HG03139 (cell line): ENCODE results near the gene NECTIN4.
"Not testable (repeated sequence)": the region's sequence is repeated elsewhere in the genome, so short reads cannot be mapped to it uniquely, and the experiment has no call there.

ENCODE experiments used
- ATAC-seq: cut with Tn5 transposase; IDR thresholded peaks from one replicate; pipeline ENCODE4 v1.9.1; 2021; ENCODE audit not compliant: unreplicated experiment

The NECTIN4 gene

DNA sequence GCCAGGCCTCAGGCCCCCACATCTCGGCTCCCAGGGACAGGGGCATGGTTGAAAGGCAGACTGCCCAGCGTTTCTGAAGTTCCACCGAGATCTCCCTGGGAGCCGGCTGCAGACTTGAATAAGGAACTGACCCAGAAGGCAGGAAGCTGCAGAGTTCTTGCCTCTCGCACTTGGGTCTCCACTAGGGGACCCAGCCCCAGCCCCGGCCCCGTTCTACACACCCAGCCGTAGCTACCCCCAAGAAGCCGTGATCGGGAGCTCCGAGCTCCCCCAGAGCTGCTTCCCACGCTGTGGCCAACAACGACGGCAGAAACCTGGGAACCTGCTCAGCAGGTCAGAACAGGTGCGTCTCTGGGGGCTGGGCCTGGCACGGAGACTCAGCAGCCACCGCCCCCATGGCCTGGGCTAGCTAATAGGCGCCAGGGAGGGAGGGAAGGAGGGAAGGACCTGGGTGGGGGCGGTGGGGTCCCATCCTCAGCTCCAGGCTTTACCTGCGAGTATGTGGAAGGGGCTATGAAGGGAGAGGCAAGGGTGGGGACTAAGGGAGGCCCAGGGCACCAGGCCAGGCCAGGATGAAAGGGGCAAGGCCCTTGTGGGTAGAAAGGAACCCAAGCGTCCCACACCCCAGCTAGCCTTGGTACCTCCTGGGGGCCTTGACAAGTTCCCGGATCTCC lies at the start of gene NECTIN4:
TSS of gene NECTIN4 (minus strand) at position 308 of the 674 bp plus-strand sequence. CDS start at position 46, 262 bp downstream.
- no peak for ATAC-seq

DNA sequence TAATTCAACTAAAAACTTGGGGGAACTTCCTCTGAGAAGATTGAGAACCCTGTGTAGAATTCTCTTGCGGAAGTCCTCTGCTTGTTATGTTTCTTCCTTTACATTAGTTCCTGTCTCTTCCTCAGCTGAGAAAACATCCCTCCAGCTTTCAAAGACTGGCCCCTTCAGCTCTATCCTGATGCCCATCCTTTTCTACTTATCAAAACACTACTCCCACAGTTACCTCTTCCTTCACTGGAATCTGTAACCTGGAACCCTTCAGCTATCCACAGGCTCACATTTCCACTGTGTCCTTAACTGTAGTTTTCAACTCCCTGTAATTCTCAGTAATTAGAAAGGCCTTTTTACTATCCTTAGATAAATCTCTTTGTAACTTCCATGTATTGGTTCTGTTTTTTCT lies 49.1 kb upstream of the NECTIN4 start:
- no peak for ATAC-seq

DNA sequence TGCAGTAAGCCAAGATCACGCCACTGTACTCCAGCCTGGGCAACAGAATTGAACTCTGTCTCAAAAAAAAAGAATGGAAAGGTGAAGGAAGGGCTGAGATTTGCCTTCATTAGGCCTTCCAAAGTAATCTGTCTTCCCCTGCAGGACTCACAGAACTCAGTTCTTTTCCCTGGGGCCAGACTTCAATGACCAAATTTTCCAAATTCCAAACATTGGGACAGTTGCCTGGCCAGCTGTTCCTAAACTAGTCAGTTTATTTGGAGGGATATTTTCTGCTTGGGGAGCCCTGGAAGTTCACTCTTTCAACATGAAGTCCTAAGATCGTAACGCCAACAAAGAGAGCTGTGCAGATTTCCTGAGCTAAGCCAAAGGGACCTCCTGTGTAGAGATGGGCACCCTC lies 48.5 kb upstream of the NECTIN4 start:
- no peak for ATAC-seq

DNA sequence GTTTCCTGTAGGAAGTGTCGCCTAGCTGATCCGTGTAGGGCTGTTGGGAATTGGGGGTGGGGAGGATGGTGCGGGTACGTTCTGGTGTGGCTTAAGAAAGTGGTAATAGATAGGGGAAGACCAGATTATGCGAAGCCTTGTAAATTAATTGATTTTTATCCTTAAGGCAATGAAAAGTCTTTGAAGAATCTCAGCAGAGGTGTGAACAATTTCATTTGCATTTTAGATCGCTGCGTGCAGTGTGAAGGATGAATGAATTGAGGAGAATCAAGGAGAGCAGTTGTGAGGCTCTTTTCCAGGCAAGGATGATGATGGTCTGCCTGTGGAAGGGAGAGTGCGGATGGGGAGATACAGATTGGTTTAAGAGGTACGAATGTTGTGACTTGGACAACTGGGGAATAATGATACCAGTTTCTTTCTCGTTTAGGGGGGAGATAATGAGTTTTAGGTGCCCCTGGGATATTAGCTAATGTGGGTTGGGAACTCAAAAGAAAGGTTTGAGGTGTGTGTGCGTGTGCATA lies 43.9 kb upstream of the NECTIN4 start:
- ATAC-seq: no peak

DNA sequence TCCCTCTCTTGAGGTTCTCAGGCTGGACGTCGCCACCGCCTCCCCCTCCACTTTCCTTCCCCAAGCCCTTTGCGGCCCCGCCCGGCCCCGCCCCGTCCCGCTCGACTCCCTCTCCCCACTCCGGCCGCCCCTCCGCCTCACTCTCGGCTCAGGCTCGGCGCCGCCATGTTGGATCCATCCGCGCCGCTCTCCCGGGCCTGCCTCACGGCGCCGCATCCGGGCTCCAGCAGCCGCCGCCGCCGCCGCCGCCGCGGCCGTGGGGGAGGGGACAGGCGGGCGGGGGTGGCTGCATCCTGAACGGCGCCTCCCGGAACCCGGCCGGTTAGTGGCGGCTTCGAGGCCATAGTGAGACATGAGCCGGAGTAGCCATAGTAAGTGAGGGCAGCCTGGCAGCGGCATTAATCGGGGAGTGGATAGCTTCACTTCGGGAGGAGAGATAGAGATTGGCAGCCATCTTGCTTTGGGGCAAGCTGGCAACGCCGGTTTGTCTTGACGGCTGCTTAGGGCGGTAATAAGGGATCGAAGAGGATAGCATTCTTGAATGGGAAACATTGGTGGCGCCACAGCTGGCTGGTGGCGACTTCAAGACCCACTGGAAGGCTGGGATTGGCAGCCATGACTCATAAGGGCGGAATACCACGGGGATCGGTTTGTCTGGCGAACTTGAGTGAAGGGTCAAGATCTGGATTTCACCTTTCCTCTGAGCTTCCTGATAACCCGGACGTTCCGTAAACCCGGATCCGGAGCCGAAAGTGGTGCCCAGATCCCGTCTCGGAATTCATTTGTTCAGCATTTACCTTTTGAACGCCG lies 43.3 kb upstream of the NECTIN4 start, which contains the start of gene DEDD:
TSS of gene DEDD (minus strand) at position 258 of the 810 bp plus-strand sequence. CDS start 8,205 bp downstream, outside the sequence.
- ATAC-seq: peak; percentile 90

DNA sequence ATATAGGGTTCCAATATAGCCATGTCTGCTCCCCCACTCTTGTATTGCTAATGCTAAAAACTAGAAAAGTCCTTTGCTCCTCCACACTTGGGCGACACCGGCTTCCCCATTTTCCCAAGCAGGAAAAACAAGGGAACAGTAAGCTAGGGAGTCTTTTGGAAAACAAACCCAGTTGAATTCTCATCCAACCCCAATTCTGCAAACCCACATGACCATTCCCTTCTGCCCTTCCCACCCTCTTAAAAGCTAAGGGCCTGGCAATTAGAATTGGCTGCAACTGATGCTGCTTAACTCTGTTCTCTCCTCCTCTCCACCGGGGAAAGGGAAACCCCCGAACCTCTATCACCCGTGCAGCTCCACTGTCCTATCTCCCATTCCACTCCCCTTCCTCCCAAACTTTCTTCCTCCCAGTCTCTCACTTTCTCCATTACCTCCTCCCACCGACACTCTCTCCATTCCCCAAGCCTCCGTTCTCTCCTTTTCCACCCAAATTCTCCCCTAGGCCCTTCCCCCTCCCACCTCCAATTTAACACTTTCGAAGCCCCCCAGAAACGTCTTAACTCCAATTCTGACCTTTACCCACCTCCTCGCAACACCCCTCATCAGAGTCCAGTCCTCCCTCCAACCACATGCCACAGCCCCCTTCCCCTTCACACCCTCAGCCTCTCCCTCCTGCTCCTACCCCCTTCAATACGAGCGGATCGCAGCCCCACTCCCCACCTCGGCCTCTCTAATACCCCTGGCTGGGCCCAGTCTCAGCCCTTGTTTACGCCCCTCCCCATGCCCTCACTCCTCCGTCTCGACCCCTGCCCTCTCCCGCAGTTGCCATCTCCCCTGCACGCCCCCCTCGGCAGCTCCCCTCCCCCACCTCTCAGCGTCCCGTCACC lies 42.4 kb upstream of the NECTIN4 start:
- ATAC-seq: no peak

DNA sequence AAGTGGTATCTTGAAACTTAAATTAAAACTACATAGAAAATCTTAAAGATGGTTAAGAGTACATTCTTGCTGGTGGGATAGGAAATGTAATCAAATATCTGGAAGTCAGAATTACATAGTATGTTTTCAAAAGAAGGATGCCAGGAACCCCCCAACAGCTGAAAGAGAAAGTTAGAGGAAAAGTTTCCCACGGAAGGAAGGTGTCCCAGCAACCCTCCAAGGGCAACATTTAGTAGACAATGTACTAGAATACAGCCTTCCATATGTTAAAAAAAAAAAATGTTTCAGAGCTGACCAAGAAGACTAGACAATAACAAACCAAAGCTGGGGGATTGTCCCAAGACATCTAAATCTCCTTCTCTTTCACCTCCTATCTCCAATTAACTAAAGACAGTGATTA lies 40.9 kb upstream of the NECTIN4 start:
- no peak for ATAC-seq

DNA sequence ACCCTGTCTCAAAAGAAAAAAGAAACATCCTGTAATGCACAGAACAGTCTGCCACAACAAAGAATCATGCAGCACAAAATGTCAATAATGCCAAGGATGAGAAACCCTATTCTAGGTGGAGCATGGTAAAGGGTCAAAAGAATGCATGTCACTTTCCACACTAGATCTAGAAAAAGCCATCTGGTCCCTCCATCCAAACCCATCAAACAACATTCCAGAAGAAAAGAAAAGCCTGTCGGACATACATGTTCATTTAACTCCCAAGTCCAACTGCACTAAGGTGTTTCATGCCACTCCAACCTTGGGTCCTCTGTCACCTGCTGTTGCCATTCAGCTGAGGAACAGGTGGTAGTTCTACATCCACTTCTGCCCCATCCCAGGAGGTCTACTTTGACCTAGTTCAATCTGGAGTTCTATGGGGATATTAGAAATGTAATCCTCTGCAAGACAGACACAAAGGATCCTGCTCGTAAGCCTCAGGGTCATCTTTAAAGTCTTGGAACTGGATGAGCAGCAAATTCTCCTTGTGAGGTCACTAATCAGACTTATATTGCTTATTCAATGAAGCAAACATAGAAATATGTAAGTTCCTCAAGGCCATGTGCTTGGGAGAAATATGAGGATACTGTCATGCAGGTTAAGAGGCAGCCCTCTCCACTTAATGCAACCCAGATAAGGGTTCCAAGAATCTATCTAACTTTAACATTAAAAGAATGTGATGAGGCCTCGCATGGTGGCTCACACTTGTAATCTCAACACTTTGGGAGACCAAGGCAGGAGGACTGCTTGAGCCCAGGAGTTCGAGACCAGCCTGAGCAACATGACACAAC lies 39.4 kb upstream of the NECTIN4 start:
- ATAC-seq: no peak

DNA sequence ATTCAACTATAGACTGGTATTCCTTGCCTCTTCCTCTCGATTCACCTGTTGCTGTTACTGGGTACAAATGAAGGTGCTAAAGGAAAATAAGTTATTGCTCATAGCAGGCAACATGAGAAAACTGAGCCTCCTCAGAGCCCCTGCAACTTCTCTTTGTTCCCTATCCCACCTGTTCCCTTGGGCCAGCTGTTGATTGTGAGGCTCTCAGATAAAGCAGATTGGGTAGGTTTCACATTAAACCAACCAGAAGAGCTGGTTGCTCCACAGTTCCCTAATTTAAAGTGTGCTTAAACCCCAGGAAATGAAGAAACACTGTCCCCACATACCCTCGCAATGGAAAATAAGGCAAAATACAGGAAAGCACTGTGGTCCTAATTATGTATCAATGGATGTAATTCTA lies 38.3 kb upstream of the NECTIN4 start:
- ATAC-seq: no peak

DNA sequence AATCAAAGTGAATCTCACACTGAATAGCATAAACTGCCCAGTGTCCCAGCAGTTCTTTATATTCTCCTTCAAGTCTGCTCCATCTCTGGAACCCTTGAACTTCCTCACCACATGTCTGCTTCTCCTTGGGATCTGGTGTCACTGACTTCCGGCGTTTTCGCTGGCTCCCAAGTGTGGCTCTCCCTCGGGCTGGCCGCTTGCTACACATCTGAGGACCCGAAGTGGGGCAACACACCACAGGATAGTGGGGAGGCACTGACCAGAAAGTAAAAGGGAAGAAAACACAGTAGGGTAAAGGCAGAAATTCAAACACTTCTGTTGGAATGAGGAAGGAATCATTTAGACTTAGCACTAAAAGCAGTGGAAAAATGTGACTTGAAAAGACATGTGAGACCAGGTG lies 33.6 kb upstream of the NECTIN4 start:
- no peak for ATAC-seq

DNA sequence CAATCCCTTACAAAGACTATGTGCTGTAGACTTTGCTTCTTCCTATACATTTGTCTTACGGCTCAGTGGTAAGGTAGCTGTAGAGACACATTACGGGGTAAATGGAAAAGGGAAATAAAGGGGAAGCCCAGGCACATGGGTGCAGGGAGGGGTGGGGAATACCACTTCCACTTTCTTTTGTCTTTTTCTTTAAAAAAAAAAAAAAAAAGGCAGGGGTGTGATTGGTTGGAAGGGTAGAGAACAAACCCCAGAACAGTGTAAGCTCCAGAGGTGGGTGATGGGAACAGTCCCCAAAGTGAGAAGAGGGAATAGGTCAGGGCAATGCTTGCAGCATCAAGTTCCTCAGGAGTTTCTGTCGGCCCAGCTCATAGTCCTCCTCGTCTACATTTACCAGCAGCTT lies 32.5 kb upstream of the NECTIN4 start:
- ATAC-seq: no peak

DNA sequence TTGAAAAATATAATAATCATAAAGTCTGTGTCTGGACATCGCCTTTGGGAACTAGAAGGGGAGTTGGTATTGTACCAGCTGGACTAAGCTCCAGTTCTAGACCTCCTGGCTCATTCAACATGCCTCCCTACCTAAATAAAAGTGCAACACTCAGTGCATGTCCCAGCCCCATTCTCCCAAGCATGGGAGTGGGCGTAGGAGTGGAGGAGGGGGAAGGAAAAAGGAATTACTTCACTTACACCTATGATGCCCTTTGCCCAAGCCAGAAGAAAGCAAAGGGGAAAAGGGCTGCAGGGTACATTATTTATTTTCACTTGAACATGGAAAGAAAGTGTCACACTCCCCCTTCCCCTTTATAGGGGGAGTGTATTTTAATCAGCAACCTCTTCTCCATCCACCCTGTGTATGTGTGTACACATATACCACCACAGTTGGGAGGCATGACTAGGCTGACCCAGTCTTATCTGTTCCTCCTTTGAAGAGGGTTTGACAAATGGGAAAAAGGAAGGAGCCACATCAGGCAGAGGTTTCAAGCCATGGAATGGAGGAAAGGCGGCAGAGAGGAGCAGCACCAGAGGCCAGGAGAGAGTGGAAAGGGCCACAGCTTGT lies 31.8 kb upstream of the NECTIN4 start:
- ATAC-seq: no peak

DNA sequence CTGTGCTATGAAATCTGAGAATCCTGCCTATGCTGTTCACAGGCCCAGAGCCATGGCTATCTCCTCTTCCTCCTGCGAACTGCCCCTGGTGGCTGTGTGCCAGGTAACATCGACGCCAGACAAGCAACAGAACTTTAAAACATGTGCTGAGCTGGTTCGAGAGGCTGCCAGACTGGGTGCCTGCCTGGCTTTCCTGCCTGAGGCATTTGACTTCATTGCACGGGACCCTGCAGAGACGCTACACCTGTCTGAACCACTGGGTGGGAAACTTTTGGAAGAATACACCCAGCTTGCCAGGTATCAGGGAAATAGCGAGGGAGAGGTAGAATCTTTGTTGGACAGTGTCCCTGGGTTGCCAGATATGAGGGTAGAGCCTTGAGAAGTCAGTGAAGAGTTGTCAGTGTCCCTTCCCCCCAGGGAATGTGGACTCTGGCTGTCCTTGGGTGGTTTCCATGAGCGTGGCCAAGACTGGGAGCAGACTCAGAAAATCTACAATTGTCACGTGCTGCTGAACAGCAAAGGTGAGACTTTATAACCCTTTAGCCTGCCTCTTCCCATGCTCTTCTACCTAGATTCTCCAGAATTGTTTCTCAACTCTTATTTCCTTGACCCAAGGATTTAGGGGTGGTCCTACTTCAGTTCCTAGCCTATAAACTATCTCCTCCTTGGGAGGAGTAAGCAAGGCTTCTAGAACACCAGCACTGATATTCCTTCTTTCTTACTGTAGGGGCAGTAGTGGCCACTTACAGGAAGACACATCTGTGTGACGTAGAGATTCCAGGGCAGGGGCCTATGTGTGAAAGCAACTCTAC lies 29.9 kb upstream of the NECTIN4 start:
- peak; percentile 44 for ATAC-seq

DNA sequence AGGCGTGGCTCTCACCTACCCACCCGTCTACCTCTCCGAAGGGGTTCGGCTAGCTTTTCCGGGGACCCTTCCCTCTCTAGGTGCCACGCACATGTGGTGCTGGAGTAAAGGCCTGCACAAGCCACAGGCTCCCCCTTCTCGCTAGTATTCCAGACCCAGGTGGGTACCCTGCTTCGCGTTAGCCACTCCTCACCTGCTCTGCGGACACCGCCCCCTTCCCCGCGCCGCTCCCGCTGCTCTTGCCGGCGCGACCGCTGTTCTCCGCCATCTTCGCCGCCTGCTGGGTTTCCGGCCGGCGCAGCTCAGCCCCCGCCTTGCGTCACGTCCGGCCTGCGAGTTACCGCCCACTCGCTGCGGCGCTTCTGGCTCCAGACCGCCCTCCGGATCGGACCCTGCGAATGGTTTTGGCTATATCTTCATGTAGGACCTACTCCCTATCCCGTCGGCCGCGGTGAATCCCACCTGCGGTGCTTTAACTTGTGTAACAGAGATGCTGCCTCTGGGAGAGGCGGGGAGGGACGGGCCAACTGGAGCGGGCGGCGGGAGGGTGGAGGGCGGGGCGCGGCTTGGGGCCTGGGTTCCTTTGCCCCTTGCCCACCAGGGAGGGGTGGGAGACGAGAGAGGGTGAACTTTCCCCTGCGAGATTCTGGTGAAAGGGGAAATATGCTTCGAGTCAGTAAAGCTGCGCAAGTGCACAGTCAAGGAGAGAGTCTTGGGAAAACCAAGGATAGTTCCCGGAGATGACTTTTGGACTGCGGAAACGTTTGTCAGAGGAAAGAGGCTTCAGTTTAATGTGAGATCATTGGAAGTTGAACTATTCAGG lies 28.6 kb upstream of the NECTIN4 start, which contains the start of the genes NIT1 and PFDN2:
TSS of gene NIT1 (plus strand) at position 347 of the 823 bp plus-strand sequence. CDS start at position 419, 72 bp downstream.
TSS of gene PFDN2 (minus strand) at position 279 of the 823 bp plus-strand sequence. CDS start at position 268, 11 bp downstream.
- peak; percentile 66 for ATAC-seq

DNA sequence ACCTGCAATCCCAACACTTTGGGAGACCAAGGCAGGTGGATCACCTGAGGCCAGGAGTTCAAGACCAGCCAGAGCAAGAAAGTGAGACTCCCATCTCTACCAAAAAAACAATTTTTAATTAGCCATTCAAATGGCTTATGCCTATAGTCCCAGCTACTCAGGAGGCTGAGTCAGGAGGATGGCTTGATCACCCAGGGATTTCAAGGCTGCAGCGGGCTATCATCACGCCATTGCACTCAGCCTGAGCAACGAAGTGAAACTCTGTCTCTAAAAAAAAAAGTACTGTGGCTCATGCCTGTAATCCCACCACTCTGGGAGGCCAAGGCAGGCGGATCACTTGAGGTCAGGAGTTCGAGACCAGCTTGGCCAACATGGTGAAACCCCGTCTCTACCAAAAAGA lies 26.6 kb upstream of the NECTIN4 start:
- not testable (repeated sequence) for ATAC-seq

DNA sequence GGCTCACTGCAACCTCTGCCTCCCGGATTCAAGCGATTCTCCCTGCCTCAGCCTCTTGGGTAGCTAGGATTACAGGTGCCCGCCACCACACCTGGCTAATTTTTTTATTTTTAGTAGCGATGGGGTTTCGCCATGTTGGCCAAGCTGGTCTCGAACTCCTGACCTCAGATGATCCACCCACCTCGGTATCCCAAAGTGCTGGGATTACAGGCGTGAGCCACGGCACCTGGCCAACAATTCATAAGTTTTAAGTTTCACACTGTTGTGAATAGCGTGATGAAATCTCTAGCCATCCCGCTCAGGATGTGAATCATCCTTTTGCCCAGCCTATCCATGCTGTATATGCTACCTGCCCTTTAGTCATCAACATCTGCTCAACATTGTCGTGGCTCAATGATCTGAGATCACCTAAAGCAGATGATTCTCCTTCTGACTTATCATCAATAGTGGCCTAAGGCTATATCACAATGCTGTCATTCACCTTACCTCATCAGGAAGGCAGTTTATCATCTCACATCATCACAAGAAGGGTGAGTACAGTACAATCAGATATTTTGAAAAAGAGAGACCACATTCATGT lies 25.9 kb upstream of the NECTIN4 start:
- ATAC-seq: no peak

DNA sequence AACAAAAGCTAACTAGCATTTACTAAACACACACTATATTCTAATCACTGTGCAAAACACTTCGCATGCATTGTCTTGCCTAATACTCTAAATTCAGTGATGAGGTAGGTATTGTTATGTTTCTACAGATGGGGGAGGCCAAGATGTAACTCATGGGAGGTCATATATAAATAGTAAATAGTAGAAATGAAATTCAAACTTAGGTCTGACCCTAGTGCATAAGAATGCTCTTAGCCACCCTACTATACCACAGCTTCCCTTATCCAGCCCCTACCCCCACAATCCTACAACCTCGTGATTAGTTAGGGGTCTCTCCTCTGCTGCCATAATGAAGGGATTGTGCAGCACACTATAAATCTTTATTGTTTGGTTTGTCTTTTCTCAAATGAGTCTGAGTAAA lies 25.2 kb upstream of the NECTIN4 start:
- ATAC-seq: no peak
